Fibroblast of mammary gland (primary cell): ENCODE data around the gene HSPA12A.

Experiments
- DNase-seq: peaks from one replicate; pipeline ENCODE4 v3.0.0-alpha.2; 2010; ENCODE audit warnings: low read depth
- H3K4me3 ChIP-seq: 2 replicates; pipeline ENCODE4 v1.5.1; 2011; ENCODE audit warnings: low read depth, mild to moderate bottlenecking, low read length, moderate library complexity; ENCODE audit not compliant: control insufficient read depth
- TF ChIP-seq, protein P1 (sequence below): conservative IDR thresholded peaks from 2 replicates; pipeline ENCODE4 v1.5.1; 2011; ENCODE audit warnings: low read depth, low read length, inconsistent platforms; ENCODE audit not compliant: control insufficient read depth, insufficient read depth

The HSPA12A gene

GRCh38 chr10:116683821-116684220 lies 58.5 kb downstream of the HSPA12A start:
- TF ChIP-seq, protein P1, sequence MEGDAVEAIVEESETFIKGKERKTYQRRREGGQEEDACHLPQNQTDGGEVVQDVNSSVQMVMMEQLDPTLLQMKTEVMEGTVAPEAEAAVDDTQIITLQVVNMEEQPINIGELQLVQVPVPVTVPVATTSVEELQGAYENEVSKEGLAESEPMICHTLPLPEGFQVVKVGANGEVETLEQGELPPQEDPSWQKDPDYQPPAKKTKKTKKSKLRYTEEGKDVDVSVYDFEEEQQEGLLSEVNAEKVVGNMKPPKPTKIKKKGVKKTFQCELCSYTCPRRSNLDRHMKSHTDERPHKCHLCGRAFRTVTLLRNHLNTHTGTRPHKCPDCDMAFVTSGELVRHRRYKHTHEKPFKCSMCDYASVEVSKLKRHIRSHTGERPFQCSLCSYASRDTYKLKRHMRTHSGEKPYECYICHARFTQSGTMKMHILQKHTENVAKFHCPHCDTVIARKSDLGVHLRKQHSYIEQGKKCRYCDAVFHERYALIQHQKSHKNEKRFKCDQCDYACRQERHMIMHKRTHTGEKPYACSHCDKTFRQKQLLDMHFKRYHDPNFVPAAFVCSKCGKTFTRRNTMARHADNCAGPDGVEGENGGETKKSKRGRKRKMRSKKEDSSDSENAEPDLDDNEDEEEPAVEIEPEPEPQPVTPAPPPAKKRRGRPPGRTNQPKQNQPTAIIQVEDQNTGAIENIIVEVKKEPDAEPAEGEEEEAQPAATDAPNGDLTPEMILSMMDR, result no peak
- DNase-seq, result no peak
- no peak overlapping the region for H3K4me3 ChIP-seq

GRCh38 chr10:116683166-116683565 lies 59.2 kb downstream of the HSPA12A start:
- no peak for DNase-seq
- TF ChIP-seq, protein P1, result no peak
- H3K4me3 ChIP-seq, result no peak overlapping the region

GRCh38 chr10:116679351-116679750 lies 63.0 kb downstream of the HSPA12A start:
- TF ChIP-seq, protein P1, result no peak
- DNase-seq, result no peak
- H3K4me3 ChIP-seq, result no peak overlapping the region

- no peak overlapping the region for H3K4me3 ChIP-seq
- TF ChIP-seq, protein P1, result no peak
- no peak for DNase-seq
These were observed 65.7 kb downstream of the HSPA12A start for GRCh38 chr10:116676633-116677032.

DNA sequence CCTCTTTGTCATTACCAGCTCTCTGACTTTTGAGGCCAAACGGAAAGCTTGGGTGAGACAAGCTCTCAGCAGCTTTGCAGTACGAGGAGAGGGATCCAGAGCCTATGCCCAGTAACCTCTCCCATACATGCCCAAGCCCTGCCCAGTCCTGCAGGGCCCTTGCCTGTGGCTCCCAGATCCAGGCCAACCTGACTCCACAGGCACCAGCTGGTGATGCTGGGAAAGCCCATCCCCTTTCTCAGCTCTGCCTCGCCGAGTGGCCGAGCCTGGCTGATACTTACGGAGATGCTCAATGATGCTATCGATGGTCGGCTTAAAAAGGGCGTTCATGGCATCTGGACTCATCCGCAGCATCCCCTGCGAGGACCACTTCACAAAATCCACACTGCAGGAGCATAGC lies 66.2 kb downstream of the HSPA12A start:
- no peak overlapping the region for H3K4me3 ChIP-seq
- TF ChIP-seq, protein P1, result no peak
- no peak for DNase-seq

DNA sequence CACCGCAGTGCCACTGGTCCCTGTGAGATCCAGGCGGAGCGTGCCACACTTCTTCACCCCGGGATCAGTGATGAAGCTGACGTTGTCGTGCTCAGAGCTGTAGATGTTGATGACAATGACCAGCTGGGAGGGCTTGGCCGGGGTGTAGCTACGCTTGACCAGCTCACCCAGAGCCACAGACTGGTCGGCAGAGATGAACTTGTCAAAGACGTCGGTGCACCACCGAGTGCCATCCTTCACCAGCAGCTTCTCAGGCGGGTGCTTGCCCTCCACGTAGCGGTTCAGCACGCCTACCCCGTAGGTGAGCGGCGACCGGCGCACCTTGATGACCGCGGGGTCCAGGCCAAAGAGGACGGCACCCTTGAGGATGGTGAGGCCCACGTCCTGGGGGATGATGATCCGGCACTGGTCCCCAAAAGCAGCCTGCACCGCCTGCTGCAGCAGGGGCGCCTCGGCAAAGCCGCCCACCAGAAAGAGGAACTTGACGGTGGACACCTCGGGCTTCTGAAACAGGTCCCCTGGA lies 67.4 kb downstream of the HSPA12A start:
- TF ChIP-seq, protein P1, result no peak
- DNase-seq, result no peak
- no peak overlapping the region for H3K4me3 ChIP-seq

DNA sequence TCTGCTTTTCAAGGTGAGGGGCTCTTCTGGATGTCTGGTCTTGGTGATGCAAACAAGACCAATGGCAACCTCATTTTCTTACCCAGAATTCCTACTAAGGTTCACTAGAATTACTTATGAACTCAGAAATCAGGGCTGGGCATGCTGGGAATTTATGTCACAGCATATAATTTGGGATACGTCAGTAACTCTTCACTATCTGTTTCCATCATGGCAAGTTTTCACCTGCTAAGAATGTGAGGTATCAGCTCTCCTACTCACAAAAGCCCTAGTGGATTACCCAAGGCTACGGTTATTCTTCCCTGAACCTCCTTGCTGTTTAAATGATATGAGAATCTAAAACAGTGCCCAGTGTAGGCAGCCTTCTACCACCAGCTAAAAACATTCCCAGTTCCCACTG lies 68.5 kb downstream of the HSPA12A start:
- TF ChIP-seq, protein P1, result no peak
- H3K4me3 ChIP-seq, result no peak overlapping the region
- DNase-seq, result no peak
